Measurements from ENCODE around the gene TRAF1.

- no peak for TF ChIP-seq POLR2A (IDR thresholded peaks at IDR 0.05)
- no peak for TF ChIP-seq CTCF (IDR thresholded peaks at IDR 0.05)
- TF ChIP-seq POLR2AphosphoS5 (IDR thresholded peaks at IDR 0.05): no peak
- no peak for TF ChIP-seq EP300 (IDR thresholded peaks at IDR 0.05)
Measured at GRCh38 chr9:120965344-120966012, 38.9 kb upstream of the TRAF1 start.

All from suprapubic skin (tissue), 4 donors.